GM12878 (cell line): ENCODE data around the gene NIN.

Experiments
- ATF7 ChIP-seq: fragments of 450-650 bp; IDR thresholded peaks from 2 replicates; pipeline ENCODE4 v1.6.1; 2016; ENCODE audit warnings: low read depth, mild to moderate bottlenecking
- BRCA1 ChIP-seq: IDR thresholded peaks from 2 replicates; pipeline ENCODE4 v1.6.1; 2011; ENCODE audit warnings: low read depth, low read length, improper control_type of control experiment
- CEBPB ChIP-seq, 2 experiments: fragments of 150-350 bp in 1 of 2; IDR thresholded peaks; 2 replicates each; pipeline ENCODE4 v1.6.1; 2012 to 2014; ENCODE audit warnings: low read depth in 2 of 2, low read length in 2 of 2, borderline replicate concordance in 1 of 2, inconsistent platforms in 1 of 2
- HCFC1 ChIP-seq: fragments of 150-350 bp; IDR thresholded peaks from 2 replicates; pipeline ENCODE4 v1.6.1; 2014; ENCODE audit warnings: low read length
- POLR2A ChIP-seq: IDR thresholded peaks from 2 replicates; pipeline ENCODE4 v1.6.1; 2011; ENCODE audit warnings: low read depth, mild to moderate bottlenecking, low read length
- POU2F2 ChIP-seq: IDR thresholded peaks from 3 replicates; pipeline ENCODE4 v1.6.1; 2011; ENCODE audit warnings: low read depth, mild to moderate bottlenecking, low read length, borderline replicate concordance
- RAD21 ChIP-seq: IDR thresholded peaks from 2 replicates; pipeline ENCODE4 v1.6.1; 2011; ENCODE audit warnings: mild to moderate bottlenecking, low read depth, low read length, moderate library complexity; ENCODE audit not compliant: insufficient read depth
- SIN3A ChIP-seq: IDR thresholded peaks from 2 replicates; pipeline ENCODE4 v1.6.1; 2012; ENCODE audit warnings: low read depth, low read length, improper control_type of control experiment
- SMAD1 ChIP-seq: fragments of 450-650 bp; IDR thresholded peaks from 2 replicates; pipeline ENCODE4 v1.6.1; 2018; ENCODE audit warnings: mild to moderate bottlenecking, low read depth; ENCODE audit not compliant: partially characterized antibody
- TAF1 ChIP-seq: IDR thresholded peaks from 2 replicates; pipeline ENCODE4 v1.6.1; 2011; ENCODE audit warnings: mild to moderate bottlenecking, low read depth, low read length, borderline replicate concordance
- ZNF274 ChIP-seq: IDR thresholded peaks from one replicate; pipeline ENCODE4 v1.8.0; 2011; ENCODE audit not compliant: insufficient read length, insufficient read depth
- TF ChIP-seq, protein P1 (sequence below): IDR thresholded peaks from 2 replicates; pipeline ENCODE4 v1.6.1; 2011; ENCODE audit warnings: low read depth, mild to moderate bottlenecking, low read length, moderate library complexity, borderline replicate concordance; ENCODE audit errors: extremely low read depth
- TF ChIP-seq, protein P2 (sequence below), 3 experiments: IDR thresholded peaks in 2 of 3; conservative IDR thresholded peaks in 1 of 3; 2 replicates each; pipeline ENCODE4 v1.5.1; 2011; ENCODE audit warnings: low read depth in 3 of 3, low read length in 3 of 3, mild to moderate bottlenecking in 3 of 3, control low read depth in 2 of 3, moderate library complexity in 2 of 3, inconsistent platforms in 1 of 3, mixed read lengths in 1 of 3; ENCODE audit not compliant: control insufficient read depth in 2 of 3, insufficient read depth in 1 of 3; ENCODE audit errors: extremely low read depth in 1 of 3

DNA sequence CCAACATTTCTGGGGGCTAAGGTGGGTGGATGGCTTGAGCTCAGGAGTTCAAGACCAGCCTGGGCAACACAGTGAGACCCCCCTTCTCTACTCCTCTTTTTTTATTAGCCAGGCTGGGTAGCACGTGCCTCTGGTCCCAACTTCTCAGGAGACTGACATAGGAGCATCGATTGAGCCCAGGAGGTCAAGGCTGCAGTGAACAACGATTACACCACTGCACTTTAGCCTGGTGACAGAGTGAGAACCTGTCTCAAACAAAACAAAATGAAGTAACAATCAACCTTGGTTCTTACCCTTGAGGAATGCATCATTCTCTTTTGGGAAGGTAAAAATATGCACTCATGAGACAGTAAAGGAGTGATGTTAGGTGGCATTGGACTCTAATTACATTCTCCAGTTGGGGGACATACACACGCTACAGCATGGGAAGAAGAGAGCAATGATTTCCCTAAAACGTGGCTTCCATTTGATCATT, 3.9 kb upstream of the NIN start:
- TF ChIP-seq, protein P1, sequence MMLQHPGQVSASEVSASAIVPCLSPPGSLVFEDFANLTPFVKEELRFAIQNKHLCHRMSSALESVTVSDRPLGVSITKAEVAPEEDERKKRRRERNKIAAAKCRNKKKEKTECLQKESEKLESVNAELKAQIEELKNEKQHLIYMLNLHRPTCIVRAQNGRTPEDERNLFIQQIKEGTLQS: no peak
- TF ChIP-seq POLR2A (no peak), RAD21 (no peak), SMAD1 (no peak), TAF1 (no peak), CEBPB (IDR thresholded peaks at IDR 0.05; ENCODE audit: borderline replicate concordance in 1 of 2, low read depth in 2 of 2, low read length in 2 of 2) (no peak), SIN3A (no peak), POU2F2 (no peak), HCFC1 (no peak), ATF7 (no peak), ZNF274 (no peak), BRCA1 (no peak)
- TF ChIP-seq, protein P2, sequence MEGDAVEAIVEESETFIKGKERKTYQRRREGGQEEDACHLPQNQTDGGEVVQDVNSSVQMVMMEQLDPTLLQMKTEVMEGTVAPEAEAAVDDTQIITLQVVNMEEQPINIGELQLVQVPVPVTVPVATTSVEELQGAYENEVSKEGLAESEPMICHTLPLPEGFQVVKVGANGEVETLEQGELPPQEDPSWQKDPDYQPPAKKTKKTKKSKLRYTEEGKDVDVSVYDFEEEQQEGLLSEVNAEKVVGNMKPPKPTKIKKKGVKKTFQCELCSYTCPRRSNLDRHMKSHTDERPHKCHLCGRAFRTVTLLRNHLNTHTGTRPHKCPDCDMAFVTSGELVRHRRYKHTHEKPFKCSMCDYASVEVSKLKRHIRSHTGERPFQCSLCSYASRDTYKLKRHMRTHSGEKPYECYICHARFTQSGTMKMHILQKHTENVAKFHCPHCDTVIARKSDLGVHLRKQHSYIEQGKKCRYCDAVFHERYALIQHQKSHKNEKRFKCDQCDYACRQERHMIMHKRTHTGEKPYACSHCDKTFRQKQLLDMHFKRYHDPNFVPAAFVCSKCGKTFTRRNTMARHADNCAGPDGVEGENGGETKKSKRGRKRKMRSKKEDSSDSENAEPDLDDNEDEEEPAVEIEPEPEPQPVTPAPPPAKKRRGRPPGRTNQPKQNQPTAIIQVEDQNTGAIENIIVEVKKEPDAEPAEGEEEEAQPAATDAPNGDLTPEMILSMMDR (IDR thresholded peaks at IDR 0.05 in 2 of 3, conservative IDR thresholded peaks at IDR 0.05 in 1 of 3; ENCODE audit: control insufficient read depth in 2 of 3, extremely low read depth in 1 of 3, insufficient read depth in 1 of 3, low read depth in 3 of 3, low read length in 3 of 3): no peak
